GM18858 (cell line): ENCODE measurements around the gene KDM2A.
"Not testable (repeated sequence)": the region's sequence is repeated elsewhere in the genome, so short reads cannot be mapped to it uniquely, and the experiment has no call there.

Experiments used
- ATAC-seq: cut with Tn5 transposase; IDR thresholded peaks from one replicate; pipeline ENCODE4 v1.9.1; 2021; ENCODE audit not compliant: unreplicated experiment

Gene KDM2A

GRCh38 chr11:67167091-67167490, 48.0 kb downstream of the KDM2A start:
- ATAC-seq = no peak

- no peak for ATAC-seq
Observed at GRCh38 chr11:67167719-67168118, 48.7 kb downstream of the KDM2A start.

DNA sequence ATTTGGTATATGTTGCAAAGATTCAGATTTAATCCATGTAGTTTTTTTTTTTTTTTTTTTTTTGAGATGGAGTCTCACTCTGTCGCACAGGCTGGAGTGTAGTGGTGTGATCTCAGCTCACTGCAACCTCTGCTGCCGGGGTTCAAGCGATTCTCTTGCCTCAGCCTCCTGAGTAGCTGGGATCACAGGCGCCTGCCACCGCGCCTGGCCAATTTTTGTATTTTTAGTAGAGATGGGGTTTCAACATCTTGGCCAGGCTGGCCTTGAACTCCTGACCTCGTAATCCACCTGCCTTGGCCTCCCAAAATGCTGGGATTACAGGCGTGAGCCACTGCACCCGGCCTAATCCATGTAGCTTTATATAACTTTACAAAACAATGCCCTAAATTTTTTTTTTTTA, 49.8 kb downstream of the KDM2A start:
- not testable (repeated sequence) for ATAC-seq

- no peak for ATAC-seq
Observed at GRCh38 chr11:67174311-67174710, 55.2 kb downstream of the KDM2A start.

GRCh38 chr11:67177399-67178281, 58.6 kb downstream of the KDM2A start:
- no peak for ATAC-seq

DNA sequence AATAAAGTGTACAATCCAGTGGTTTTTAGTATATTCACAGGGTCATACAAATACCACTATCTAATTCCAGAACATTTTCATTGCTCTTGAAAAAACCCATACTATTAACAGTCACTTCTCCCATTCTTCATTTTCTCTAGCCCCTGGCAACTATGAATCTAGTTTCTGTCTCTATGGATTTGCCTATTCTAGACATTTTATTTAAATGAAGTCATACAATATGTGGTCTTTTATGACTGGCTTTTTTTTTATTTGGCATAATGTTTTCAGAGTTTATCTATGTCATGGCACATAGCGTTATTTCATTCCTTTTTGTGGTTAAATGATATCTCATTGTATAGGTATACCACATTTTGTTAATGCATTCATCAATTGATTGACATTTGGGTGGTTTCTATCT, 59.4 kb downstream of the KDM2A start:
- ATAC-seq = no peak

- no peak for ATAC-seq
Observed at GRCh38 chr11:67178878-67179277, 59.8 kb downstream of the KDM2A start.

- ATAC-seq = no peak
Observed at GRCh38 chr11:67179892-67180490, 60.9 kb downstream of the KDM2A start.

DNA sequence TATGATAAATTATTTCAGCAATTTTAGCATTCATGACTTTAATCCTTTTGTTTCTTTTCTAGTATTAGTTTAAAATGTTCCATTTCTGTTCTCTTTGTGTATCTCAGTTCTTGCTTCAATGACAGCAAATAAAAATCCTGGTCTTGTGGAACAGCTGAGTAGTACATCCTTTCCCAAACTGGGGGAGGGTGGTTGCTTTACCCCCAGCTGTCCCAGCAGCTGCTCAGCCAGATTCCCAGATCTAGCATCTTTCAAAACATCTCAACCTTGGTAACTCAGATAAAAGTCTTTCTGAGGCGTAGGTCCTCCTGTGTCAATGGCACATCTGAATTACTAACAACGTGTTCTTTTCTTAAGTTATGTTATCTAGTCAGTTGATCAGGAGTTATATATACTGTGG, 75.0 kb downstream of the KDM2A start:
- ATAC-seq = no peak

DNA sequence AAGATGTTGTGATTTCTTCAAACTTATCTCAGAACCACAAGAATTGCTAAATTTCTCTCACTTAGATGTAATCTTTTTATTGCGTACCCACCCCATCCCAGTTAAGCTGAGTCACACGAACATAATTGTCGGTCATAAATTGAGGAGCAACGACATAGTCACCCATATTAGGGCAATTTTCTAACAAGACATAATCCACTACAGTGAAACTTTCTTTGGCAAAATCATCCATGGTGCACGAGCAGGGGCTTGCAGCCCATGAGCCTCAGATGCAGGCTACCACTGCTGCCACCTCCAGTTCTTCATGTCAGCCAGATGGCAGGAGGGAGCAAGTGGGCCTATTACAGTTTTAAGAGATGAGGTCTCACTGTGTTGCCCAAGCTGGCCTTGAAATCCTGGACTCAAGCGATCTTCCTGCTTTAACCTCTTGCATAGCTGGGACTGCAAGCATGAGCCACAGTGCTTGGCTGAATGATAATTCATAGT, 77.0 kb downstream of the KDM2A start:
- no peak for ATAC-seq

GRCh38 chr11:67197606-67198005, 78.5 kb downstream of the KDM2A start:
- no peak for ATAC-seq

DNA sequence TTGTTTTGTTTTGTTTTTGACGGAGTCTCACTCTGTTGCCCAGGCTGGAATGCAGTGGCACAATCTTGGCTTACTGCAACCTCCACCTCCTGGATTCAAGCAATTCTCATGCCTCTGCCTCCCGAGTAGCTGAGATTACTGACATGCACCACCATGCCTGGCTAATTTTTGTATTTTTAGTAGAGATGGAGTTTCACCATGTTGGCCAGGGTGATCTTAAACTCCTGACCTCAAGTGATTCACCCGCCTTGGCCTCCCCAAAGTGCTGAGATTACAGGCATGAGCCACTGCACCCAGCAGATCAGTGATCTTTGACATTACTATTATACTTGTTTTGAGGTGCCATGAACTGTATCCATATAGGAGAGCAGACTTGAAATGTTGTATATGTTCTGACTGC, 79.7 kb downstream of the KDM2A start:
- not testable (repeated sequence) for ATAC-seq

- ATAC-seq = no peak
Observed at GRCh38 chr11:67199751-67200150, 80.7 kb downstream of the KDM2A start.

DNA sequence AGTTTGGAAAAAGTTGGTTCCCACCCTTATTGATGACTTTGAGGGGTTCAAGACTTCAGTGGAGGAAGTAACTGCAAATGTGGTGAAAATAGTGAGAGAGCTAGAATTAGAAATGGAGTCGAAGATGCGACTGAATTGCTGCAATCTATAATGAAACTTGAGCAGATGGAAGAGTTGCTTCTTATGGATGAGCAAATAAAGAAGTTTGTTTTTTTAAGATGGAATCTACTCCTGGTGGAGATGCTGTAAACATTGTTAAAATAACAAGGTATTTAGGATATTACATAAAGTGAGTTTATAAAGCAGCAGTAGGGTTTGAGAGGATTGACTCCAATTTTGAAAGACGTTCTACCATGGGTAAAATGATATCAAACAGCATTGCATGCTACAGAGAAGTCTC, 83.0 kb downstream of the KDM2A start:
- no peak for ATAC-seq

DNA sequence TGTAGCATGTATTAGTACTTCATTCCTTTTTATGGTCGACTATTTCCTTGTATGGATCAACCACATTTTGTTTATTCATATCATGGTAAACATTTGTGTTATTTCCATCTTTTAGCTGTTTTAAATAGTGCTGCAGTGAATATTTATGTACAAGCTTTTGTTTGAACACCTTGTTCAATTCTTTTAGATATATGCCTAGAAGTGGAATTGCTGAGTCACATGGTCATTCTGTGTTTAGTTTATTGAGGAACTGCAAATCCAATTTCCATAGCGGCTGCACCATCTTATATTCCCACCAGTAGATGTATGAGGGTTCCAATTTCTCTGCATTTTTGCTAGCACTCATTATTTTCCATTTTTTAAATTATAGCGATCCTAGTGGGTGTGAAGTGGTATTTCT, 85.8 kb downstream of the KDM2A start:
- ATAC-seq = no peak

GRCh38 chr11:67209222-67209621, 90.2 kb downstream of the KDM2A start:
- not testable (repeated sequence) for ATAC-seq

DNA sequence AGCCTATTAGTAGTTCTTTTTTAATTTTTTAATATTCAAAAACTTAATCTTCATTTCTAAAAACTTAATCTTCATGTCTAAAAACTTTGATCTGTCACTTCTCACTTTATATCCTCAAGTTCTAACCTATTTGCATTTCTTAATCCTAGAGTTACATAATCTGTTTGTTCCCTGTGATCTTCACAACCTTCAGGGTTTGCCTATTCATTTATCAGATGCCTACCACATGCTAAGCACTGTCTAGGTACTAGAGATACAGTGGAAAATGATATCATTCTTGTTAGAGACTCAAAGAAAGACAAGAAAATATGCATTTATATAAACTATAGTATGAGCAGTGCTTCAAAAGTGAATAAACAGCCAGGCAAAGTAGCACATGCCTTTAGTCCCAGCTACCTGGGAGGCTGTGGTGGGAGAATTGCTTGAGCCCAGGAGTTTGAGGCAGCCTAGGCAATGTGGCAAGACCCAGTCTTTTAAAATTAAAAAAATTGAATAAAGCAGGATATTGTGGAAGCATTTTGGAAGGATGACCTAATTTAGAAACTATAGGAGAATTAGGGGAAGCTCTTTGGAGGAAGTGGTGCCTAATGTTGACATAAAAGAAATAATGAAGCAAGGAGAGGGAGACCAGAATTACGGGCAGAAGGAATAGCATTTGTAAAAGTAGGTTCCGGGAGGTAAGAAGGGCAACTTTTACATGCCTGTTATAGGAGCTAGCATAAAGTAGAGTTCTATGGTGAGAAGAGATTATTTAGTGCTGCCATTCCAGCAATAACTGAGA, 92.8 kb downstream of the KDM2A start:
- no peak for ATAC-seq

GRCh38 chr11:67213178-67213621, 94.1 kb downstream of the KDM2A start:
- ATAC-seq = no peak

- no peak for ATAC-seq
Observed at GRCh38 chr11:67227726-67228125, 108.7 kb downstream of the KDM2A start.

GRCh38 chr11:67230406-67230805, 111.3 kb downstream of the KDM2A start:
- no peak for ATAC-seq

DNA sequence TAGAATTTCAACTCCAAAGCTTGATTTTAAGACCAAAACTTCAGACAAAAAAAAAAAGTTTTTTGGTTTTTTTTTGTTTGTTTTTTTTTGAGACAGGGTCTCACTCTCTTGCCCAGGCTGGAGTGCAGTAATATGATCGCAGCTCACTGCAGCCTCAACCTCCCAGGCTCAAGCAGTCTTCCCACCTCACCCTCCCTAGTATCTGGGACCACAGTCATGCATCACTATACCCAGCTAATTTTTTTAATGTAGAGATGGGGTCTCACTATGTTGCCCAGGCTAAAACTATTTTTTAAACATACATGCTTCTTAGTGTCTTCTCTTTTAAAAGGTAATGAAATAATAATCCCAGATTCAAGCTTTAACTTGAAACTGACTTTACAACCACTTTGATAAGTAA, 111.8 kb downstream of the KDM2A start:
- ATAC-seq = no peak
